ENCODE results near the gene KIF16B.

Gene KIF16B

GRCh38 chr20:16258766-16259165 lies 314.5 kb downstream of the KIF16B start:
- in situ Hi-C loops (cut with HindIII; ENCODE audit: low pct_ligation_motif_present, low sequenced_read_pairs): no loop called here
- DNase-seq: no peak

GRCh38 chr20:16257813-16258430 lies 315.3 kb downstream of the KIF16B start:
- H3K4me3 ChIP-seq (ENCODE audit: low read depth, low read length): no peak overlapping the region
- no peaks in the 10 kb centered on the region for H3K36me3 ChIP-seq (replicated peaks)
- no peak overlapping the region for H3K27ac ChIP-seq
- DNase-seq: no peak
- no peaks in the 10 kb centered on the region for H3K27me3 ChIP-seq (replicated peaks)
- TF ChIP-seq CTCF (IDR thresholded peaks at IDR 0.05; ENCODE audit: low read depth, low read length, missing control alignments): no peak
- in situ Hi-C loops (cut with HindIII; ENCODE audit: low pct_ligation_motif_present, low sequenced_read_pairs): no loop called here

More at GRCh38 chr20:16258766-16259165, 314.5 kb downstream of the KIF16B start:
- Histone ChIP-seq H3K36me3 (replicated peaks) (no peaks in the 10 kb centered on the region), H3K27ac (no peak overlapping the region), H3K4me3 (ENCODE audit: low read depth, low read length) (no peak overlapping the region), H3K27me3 (replicated peaks) (no peaks in the 10 kb centered on the region)
- TF ChIP-seq CTCF (IDR thresholded peaks at IDR 0.05; ENCODE audit: low read depth, low read length, missing control alignments): no peak

GRCh38 chr20:16257021-16257420 lies 316.2 kb downstream of the KIF16B start:
- Histone ChIP-seq H3K27ac (no peak overlapping the region), H3K36me3 (replicated peaks) (no peaks in the 10 kb centered on the region), H3K4me3 (ENCODE audit: low read depth, low read length) (no peak overlapping the region), H3K27me3 (replicated peaks) (no peaks in the 10 kb centered on the region)
- DNase-seq: no peak
- in situ Hi-C loops (cut with HindIII; ENCODE audit: low pct_ligation_motif_present, low sequenced_read_pairs): no loop called here
- TF ChIP-seq CTCF (IDR thresholded peaks at IDR 0.05; ENCODE audit: low read depth, low read length, missing control alignments): no peak

- no peaks in the 10 kb centered on the region for H3K27me3 ChIP-seq (replicated peaks)
- no peak for TF ChIP-seq CTCF (IDR thresholded peaks at IDR 0.05; ENCODE audit: low read depth, low read length, missing control alignments)
- no peak for DNase-seq
- no peak overlapping the region for H3K4me3 ChIP-seq (ENCODE audit: low read depth, low read length)
- no peaks in the 10 kb centered on the region for H3K36me3 ChIP-seq (replicated peaks)
- in situ Hi-C loops (cut with HindIII; ENCODE audit: low pct_ligation_motif_present, low sequenced_read_pairs): no loop called here
- no peak overlapping the region for H3K27ac ChIP-seq
Measured at GRCh38 chr20:16246870-16247269, 326.4 kb downstream of the KIF16B start.

- no peak for DNase-seq
- Histone ChIP-seq H3K27ac (no peak overlapping the region), H3K36me3 (replicated peaks) (no peaks in the 10 kb centered on the region), H3K27me3 (replicated peaks) (no peaks in the 10 kb centered on the region), H3K4me3 (ENCODE audit: low read depth, low read length) (no peak overlapping the region)
- no peak for TF ChIP-seq CTCF (IDR thresholded peaks at IDR 0.05; ENCODE audit: low read depth, low read length, missing control alignments)
- in situ Hi-C loops (cut with HindIII; ENCODE audit: low pct_ligation_motif_present, low sequenced_read_pairs): no loop called here
Measured at GRCh38 chr20:16246291-16246690, 327.0 kb downstream of the KIF16B start.

- no peaks in the 10 kb centered on the region for H3K27me3 ChIP-seq (replicated peaks)
- in situ Hi-C loops (cut with HindIII; ENCODE audit: low pct_ligation_motif_present, low sequenced_read_pairs): no loop called here
- no peak for TF ChIP-seq CTCF (IDR thresholded peaks at IDR 0.05; ENCODE audit: low read depth, low read length, missing control alignments)
Measured at GRCh38 chr20:16245879-16246278, 327.4 kb downstream of the KIF16B start.

More at GRCh38 chr20:16245879-16246278, 327.4 kb downstream of the KIF16B start:
- no peaks in the 10 kb centered on the region for H3K36me3 ChIP-seq (replicated peaks)
- DNase-seq: no peak
- H3K27ac ChIP-seq: no peak overlapping the region
- no peak overlapping the region for H3K4me3 ChIP-seq (ENCODE audit: low read depth, low read length)
